Measurements from ENCODE around the gene SMIM26. TPM values are rescaled to one million over a fixed set of nuclear protein-coding genes. Genes with fewer than 3 reads are reported as not detected.

Gene SMIM26
- polyA plus RNA-seq, 2 of the 4 experiments (the other 2 are of a cell fraction) = 209 to 291 TPM

DNA sequence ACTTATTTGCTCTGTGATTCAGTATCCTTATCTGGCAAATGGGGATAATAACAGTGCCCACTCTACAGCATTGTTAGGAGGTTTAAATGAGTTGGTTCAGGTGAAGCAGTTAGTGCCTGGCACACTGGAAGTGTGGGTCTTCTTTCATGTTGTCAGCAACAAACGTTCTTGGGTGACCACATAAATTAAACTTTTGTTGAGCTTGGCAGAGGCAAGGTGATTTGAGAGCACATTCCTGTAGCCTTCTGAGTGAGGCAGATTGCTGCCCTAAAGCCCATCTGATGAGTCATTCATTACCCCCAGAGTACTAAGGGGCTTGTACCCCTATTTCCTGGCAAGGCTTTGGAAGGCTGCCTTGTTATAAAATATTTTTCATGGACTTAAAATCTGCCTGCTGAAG lies 33.7 kb upstream of the SMIM26 start (continued):
- TF ChIP-seq SREBF2 (IDR thresholded peaks at IDR 0.05) (no peak), CHD2 (IDR thresholded peaks at IDR 0.05; ENCODE audit: low read length, partially characterized antibody) (no peak)
- TF ChIP-seq, protein P1, sequence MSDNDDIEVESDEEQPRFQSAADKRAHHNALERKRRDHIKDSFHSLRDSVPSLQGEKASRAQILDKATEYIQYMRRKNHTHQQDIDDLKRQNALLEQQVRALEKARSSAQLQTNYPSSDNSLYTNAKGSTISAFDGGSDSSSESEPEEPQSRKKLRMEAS (IDR thresholded peaks at IDR 0.05) = no peak
- TF ChIP-seq, protein P2, sequence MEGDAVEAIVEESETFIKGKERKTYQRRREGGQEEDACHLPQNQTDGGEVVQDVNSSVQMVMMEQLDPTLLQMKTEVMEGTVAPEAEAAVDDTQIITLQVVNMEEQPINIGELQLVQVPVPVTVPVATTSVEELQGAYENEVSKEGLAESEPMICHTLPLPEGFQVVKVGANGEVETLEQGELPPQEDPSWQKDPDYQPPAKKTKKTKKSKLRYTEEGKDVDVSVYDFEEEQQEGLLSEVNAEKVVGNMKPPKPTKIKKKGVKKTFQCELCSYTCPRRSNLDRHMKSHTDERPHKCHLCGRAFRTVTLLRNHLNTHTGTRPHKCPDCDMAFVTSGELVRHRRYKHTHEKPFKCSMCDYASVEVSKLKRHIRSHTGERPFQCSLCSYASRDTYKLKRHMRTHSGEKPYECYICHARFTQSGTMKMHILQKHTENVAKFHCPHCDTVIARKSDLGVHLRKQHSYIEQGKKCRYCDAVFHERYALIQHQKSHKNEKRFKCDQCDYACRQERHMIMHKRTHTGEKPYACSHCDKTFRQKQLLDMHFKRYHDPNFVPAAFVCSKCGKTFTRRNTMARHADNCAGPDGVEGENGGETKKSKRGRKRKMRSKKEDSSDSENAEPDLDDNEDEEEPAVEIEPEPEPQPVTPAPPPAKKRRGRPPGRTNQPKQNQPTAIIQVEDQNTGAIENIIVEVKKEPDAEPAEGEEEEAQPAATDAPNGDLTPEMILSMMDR (IDR thresholded peaks at IDR 0.05) = no peak
- TF ChIP-seq, protein P3, sequence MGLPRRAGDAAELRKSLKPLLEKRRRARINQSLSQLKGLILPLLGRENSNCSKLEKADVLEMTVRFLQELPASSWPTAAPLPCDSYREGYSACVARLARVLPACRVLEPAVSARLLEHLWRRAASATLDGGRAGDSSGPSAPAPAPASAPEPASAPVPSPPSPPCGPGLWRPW (IDR thresholded peaks at IDR 0.05) = no peak

DNA sequence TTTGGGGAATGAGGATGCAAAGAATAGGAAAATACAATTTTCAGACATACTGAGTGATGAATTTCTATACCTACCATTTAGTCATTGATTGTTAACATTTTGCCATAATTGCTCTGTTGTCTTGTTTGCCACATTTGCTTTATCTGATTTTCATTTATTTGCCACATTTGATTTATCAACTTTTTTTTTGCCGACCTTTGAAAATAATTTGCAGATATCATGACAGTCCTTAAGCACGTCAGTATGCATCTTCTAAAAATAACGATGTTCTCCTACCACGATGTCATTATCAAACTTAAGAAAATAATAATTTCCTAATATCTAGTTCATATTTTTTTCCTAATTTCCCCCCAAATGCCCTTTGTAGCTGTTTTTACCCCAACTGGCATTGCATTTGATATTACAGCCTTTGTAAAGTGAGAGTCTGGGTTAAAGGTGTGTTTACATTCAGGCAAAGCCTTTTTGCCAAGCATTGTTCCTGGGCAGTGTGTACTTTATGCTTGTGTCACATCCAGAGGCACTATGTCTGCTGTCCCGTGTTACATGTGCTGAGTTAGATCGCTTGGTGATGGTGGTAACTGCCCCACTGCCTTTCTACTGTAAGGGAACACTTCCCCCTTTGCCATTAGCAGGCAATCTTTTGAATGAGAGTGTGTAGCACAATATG lies 33.1 kb upstream of the SMIM26 start:
- no peak for FAIRE-seq

GRCh38 chr20:18537651-18538050 lies 29.6 kb upstream of the SMIM26 start:
- no peak for DNase-seq (ENCODE audit: low read depth in 1 of 2, low spot score in 1 of 2)
- POLR2A ChIA-PET = no interaction called here
- FAIRE-seq = no peak
- CTCF ChIA-PET = interaction anchor here (0.6 kb wide), 1 partner anchor 124 kb away, joined by 3 read pairs; no protein-coding TSS in a partner anchor
- H3K4me3 ChIP-seq = no peak overlapping the region
- H3K27ac ChIP-seq = no peak overlapping the region
- no peaks in the 10 kb centered on the region for H3K9me3 ChIP-seq
- 82% methylated on average over 2 of the region's 2 CpGs for WGBS (ENCODE audit: missing lambda C conversion rate)
- no peak overlapping the region for H3K4me2 ChIP-seq
- peaks cover 18% of the 10 kb centered on the region for H3K4me1 ChIP-seq
- ATAC-seq = 0 out of 6 replicates have a peak, but pooled peaks of 1 of the 2 experiments have one; percentile 39
- TF ChIP-seq RFX5 (IDR thresholded peaks at IDR 0.05) (no peak), ESRRA (IDR thresholded peaks at IDR 0.05; ENCODE audit: borderline replicate concordance, low read length) (no peak), HDAC2 (IDR thresholded peaks at IDR 0.05) (no peak), ZNF302 (CRISPR knock-in tag; IDR thresholded peaks at IDR 0.05) (no peak), KDM1A (IDR thresholded peaks at IDR 0.05; ENCODE audit: low read depth) (no peak)

More for the DNA sequence above, 33.1 kb upstream of the SMIM26 start:
- no peak overlapping the region for H3K4me3 ChIP-seq
- CTCF ChIA-PET = no interaction called here
- POLR2A ChIA-PET = no interaction called here
- H3K9me3 ChIP-seq = no peaks in the 10 kb centered on the region
- TF ChIP-seq JUNB (IDR thresholded peaks at IDR 0.05) (no peak), MAFK (IDR thresholded peaks at IDR 0.05; ENCODE audit: partially characterized antibody) (peak; percentile 69)
- H3K27ac ChIP-seq = no peak overlapping the region
- 84% methylated on average over 6 of the region's 6 CpGs for WGBS (ENCODE audit: missing lambda C conversion rate)
- ATAC-seq (no peak), DNase-seq (ENCODE audit: low read depth in 1 of 2, low spot score in 1 of 2) (no peak)
- H3K4me1 ChIP-seq = no peaks in the 10 kb centered on the region
- H3K4me2 ChIP-seq = no peak overlapping the region

DNA sequence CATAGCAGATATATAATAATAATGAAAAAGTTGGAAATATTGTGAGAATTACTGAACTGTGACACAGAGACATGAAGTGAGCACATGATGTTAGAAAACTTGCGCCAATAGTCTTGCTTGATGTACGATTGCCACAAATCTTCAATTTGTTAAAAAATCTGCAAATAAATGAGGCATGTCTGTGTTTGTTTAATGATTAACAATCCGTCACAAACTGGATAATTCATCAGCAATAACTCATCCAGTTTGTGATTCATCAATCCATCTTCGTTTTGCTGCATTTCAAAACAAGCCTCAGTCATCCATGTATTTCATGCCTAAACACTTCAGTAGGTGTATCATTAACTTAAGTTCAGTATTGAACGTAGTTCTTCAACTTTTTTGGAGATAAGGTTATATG lies 25.5 kb upstream of the SMIM26 start:
- ChIA-PET CTCF (interaction anchor here (1.0 to 1.4 kb wide), 2 partner anchors 13 to 15 kb away, joined by 4 to 6 read pairs; no protein-coding TSS in a partner anchor), POLR2A (interaction anchor here (1.6 kb wide), 1 partner anchor 34 kb away, joined by 5 read pairs; the partner anchor contains the start of gene SEC23B)
- H3K27ac ChIP-seq = 0 out of 6 replicates have a peak overlapping the region, but pooled peaks of 1 of the 2 experiments have one; percentile 3
- peaks cover 18% of the 10 kb centered on the region for H3K4me1 ChIP-seq
- DNase-seq (ENCODE audit: low read depth in 1 of 2, low spot score in 1 of 2) (peak in 1 of 2 experiments; percentile 19), ATAC-seq (peak; percentile 33 to 49; a peak in 2 of 6 replicates), FAIRE-seq (peak; percentile 81)
- TF ChIP-seq ZFP36 (IDR thresholded peaks at IDR 0.05; ENCODE audit: borderline replicate concordance, partially characterized antibody) = no peak
- 0 out of 2 replicates have a peak, but pooled peaks have one; percentile 26 for TF ChIP-seq FOSL2 (IDR thresholded peaks at IDR 0.05)
- TF ChIP-seq FOSL2 (CRISPR knock-in tag; IDR thresholded peaks at IDR 0.05) = peak; percentile 66
- peak; percentile 10; the same call in 1 of the 2 replicates for TF ChIP-seq GATA3 (IDR thresholded peaks at IDR 0.05; ENCODE audit: borderline replicate concordance)
- peak overlapping the region; percentile 21; the same call in 2 of the 3 replicates for H3K4me2 ChIP-seq
- no peaks in the 10 kb centered on the region for H3K9me3 ChIP-seq
- 21% methylated on average over 5 of the region's 5 CpGs for WGBS (ENCODE audit: missing lambda C conversion rate)
- H3K4me3 ChIP-seq = no peak overlapping the region

- ATAC-seq (no peak), DNase-seq (ENCODE audit: low read depth in 1 of 2, low spot score in 1 of 2) (no peak), FAIRE-seq (no peak)
- ChIA-PET POLR2A (no interaction called here), CTCF (no interaction called here)
- H3K4me2 ChIP-seq = no peak overlapping the region
- no peak overlapping the region for H3K4me3 ChIP-seq
- no peaks in the 10 kb centered on the region for H3K9me3 ChIP-seq
- TF ChIP-seq MYC (IDR thresholded peaks at IDR 0.05; ENCODE audit: borderline replicate concordance, low read length) = no peak
- 86% methylated on average over 4 of the region's 4 CpGs for WGBS (ENCODE audit: missing lambda C conversion rate)
- H3K27ac ChIP-seq = no peak overlapping the region
- H3K4me1 ChIP-seq = peaks cover 18% of the 10 kb centered on the region
Measured at GRCh38 chr20:18543216-18543615, 24.0 kb upstream of the SMIM26 start.

Data from A549 (cell line).